Stimulated activated CD4-positive, alpha-beta T cell treated with anti-CD3 and anti-CD28 coated beads, Interleukin-2, amount 100 ng/mL, for 24 hours (primary cell): ENCODE measurements around the gene TREML2.

ENCODE experiments used
- DNase-seq, 2 donors: peaks; one replicate each; pipeline ENCODE4 v3.0.0-alpha.2; 2020

Gene TREML2

GRCh38 chr6:41176189-41176588 is 24.8 kb downstream of the TREML2 start:
- DNase-seq, result no peak

GRCh38 chr6:41175084-41175483 is 25.9 kb downstream of the TREML2 start:
- DNase-seq, result no peak

DNA sequence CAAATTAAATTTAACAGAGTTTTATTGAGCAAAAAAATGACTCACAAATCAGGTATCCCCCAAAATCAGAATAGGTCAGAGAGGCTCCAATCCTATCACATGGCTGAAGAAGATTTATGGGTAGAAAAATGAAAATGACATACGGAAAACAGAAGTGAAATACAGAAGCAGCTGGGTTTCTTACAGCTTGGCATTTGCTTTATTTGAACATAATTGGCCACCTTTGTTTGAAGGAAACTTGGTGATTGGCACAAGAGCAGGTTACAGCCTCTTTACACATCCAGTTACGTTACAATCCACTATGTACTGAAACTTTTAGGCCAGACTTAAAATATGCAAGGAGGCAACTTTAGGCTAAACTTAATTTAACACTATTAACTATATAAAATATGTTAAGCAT is 26.3 kb downstream of the TREML2 start:
- DNase-seq, result no peak

DNA sequence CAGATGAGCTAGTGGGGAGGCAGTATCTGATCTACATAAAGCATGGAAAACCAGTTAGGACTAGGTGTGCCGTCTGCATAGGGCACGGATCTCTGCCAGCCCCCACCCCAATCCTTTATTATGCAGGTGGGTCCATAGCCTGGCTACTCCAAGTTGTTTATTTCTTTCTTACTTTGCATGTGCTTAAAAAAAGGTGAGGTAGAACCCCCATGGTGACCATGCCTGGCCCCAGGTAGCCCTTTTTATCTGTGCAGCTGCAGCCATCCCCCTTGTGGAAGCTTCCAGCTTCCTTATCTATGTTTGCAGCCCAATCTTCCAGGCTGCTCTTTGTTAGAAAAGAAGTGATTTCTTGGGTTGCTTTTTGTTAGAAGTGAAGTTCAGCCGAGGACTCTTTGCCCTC is 29.0 kb downstream of the TREML2 start:
- peak in 1 of 2 donors; percentile 1 for DNase-seq

DNA sequence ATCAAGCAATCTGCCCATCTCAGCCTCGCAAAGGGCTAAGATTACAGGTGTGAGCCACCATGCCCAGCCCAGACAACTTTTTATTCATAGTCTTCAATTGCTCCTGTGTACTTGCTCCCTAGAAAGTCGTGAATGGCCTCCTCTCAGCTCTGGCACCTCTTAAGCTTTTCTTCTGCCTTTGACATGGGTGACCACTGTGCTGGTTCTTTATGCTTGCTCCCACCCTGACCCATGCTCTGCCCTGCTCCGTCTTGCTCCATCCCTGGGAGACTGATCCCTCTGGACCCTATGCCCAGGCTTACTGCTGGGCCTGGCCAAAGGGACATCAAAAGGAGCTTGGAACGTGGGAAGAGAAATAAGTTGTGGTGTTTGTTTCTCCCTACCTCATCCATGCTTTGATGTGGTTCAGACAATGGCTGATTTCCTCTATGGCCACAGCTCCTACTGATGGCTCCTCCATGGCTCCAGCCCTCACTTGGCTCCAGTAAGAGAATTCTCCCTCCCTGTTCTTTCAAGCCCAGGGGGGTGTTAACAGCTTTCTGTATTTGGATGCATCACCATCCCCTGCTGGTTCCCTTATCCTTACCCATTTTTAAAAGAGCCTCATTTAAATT is 30.3 kb downstream of the TREML2 start:
- DNase-seq, result peak in 1 of 2 donors; percentile 7

- DNase-seq, result no peak
Measured at GRCh38 chr6:41167173-41167963, 33.6 kb downstream of the TREML2 start.

GRCh38 chr6:41164551-41165120 is 36.3 kb downstream of the TREML2 start:
- DNase-seq, result no peak

- no peak for DNase-seq
Measured at GRCh38 chr6:41163419-41163717, 37.6 kb downstream of the TREML2 start.

DNA sequence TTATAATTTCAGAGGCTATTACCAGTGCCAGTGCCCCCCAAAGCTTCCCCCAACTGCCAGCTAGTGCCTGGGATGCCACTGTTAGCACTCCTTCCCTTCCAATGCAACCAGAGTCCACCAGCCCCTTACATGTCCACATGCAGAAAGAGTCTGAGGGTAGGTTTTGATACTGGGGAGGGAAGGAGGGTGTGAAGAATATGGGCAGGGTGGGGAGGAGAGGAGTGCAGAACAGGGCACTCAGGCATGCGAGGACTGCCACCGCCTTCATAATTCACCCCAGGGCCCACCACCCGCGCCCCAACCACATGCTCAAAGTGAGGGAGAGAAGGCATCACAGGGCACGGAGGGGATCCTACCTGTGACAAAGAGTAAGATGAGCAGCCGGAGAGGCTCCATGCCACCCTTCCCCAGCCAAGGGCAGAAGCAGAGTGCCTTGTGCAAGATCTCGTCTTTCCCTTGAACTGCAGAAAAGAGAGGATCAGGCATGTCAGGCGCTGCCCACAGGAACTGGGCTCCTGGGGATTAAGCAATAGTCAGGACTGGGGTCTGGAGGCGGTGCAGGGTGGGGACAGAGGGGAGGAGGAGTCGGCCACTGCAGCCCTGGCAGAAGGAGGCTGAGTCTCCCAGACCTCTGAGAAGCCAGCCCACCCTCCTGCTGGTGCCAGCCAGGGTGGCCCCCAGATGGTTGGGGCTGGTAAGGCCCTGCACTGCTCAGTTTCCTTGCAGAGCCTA is 38.1 kb downstream of the TREML2 start, which contains the start of gene TREM2:
Gene TREM2, minus strand, starts transcription at position 430 of the 732 bp plus-strand sequence. Its CDS starts 34 bp downstream, at position 396.
- DNase-seq, result no peak

GRCh38 chr6:41161851-41162552 is 38.9 kb downstream of the TREML2 start:
- DNase-seq, result no peak

DNA sequence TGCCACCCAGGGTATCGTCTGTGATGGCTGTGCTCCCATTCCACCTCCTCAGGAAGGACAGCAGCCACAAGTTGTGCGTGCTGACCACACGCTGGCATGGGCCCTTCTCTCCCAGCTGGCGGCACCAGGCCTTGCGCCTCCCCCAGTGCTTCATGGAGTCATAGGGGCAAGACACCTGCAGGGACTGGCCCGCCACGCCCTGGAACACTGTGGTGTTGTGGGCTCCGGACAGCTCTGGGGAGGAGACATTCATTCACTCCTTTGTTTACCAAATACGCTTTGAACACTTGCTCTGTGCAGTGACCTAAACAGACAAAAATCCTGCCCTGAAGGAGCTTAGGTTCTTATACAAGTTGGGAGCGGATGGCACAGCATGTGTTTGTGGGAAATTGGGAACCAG is 39.6 kb downstream of the TREML2 start:
- no peak for DNase-seq

DNA sequence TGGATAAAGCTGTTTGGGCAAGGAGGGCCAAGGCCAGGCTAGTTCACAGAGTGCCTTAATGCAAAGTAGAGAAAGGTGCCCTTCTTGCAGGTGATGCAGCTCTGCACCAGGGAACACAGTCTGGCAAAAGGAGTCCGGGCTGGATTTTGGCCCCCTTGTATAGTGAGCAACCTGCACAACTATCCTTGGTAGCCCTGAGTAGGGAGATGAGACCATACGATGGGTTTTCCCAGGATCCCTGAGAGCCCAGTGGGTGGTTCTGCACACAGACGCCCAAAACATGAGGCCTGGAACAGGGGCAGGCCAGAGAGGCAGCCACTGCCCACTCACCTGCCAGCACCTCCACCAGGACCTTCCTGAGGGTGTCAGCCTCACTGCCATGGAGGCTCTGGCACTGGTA is 40.0 kb downstream of the TREML2 start:
- DNase-seq, result no peak

DNA sequence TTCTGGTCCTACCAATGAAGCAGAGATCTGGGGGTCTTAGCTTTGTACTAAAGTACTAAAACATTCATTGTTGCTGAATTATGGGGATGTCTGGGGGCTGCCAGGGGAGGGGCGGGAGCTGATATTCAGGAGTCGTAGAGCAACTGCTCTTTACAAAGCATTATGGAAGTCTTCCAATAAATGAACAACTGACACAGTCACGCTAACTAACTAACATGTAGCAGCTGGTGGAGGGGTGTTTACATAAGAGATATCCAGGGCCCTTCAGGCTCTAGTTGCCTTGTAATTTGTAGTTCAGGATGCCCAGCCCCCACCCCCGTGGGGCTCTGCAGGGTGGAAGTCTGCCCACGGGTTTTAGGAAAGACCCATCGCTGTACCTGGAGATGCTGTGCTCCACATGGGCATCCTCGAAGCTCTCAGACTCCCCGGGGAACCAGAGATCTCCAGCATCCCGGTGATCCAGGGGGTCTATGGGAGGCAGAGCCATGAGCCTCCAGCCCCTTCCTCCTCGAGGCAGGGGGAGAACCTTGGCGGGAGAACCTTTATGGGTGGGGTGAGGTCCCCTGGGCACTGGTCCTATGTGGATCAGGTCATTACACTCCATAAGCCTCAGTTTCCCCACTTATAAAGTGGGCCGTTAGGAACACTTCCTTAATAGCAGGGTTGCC is 41.4 kb downstream of the TREML2 start:
- DNase-seq, result no peak

DNA sequence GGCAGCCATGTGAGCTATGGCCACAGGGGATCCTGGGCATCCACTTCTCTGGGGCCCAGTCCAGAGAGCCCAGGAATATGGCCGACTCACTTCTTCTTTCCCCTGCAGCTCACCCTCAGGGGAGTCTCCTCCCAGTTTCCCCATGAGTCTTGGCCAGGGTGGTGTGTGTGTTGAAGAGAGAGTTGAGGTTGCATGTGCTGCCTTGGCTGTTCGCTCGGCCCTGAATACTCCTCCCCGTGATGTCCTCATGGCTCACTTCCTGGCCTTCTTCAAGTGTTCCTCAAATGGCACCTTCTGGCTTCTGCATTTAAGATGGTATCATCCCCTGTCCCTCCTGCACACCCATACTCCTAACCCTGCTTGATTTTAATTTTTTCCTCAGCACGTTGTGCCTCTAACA is 43.6 kb downstream of the TREML2 start:
- DNase-seq, result no peak

GRCh38 chr6:41156771-41157170 is 44.2 kb downstream of the TREML2 start:
- no peak for DNase-seq

GRCh38 chr6:41156001-41156400 is 44.9 kb downstream of the TREML2 start:
- no peak for DNase-seq

GRCh38 chr6:41155132-41155805 is 45.7 kb downstream of the TREML2 start:
- DNase-seq, result no peak

GRCh38 chr6:41153992-41154625 is 46.8 kb downstream of the TREML2 start, which contains the start of gene TREML1:
TREML1 (minus strand) TSS chr6:41154347; CDS start chr6:41154288, 59 bp downstream.
- DNase-seq, result no peak

- no peak for DNase-seq
Measured at GRCh38 chr6:41153451-41153850, 47.5 kb downstream of the TREML2 start.

GRCh38 chr6:41150671-41151070 is 50.3 kb downstream of the TREML2 start:
- no peak for DNase-seq

- no peak for DNase-seq
Measured at GRCh38 chr6:41147917-41148316, 53.0 kb downstream of the TREML2 start.
